GM23248 (cell line): ENCODE results near the gene CHRM4.

ENCODE experiments used
- EZH2 ChIP-seq: fragments of 200-600 bp; sonication (generic); IDR thresholded peaks from 2 replicates; pipeline ENCODE4 v1.6.1; 2018; ENCODE audit warnings: antibody characterized with exemption, mild to moderate bottlenecking; ENCODE audit not compliant: insufficient read depth, poor library complexity, severe bottlenecking
- EZH2phosphoT487 ChIP-seq: fragments of 200-600 bp; sonication (generic); IDR thresholded peaks from 2 replicates; pipeline ENCODE4 v1.6.1; 2018; ENCODE audit warnings: antibody characterized with exemption, moderate library complexity, mild to moderate bottlenecking, low read depth; ENCODE audit not compliant: insufficient read depth

DNA sequence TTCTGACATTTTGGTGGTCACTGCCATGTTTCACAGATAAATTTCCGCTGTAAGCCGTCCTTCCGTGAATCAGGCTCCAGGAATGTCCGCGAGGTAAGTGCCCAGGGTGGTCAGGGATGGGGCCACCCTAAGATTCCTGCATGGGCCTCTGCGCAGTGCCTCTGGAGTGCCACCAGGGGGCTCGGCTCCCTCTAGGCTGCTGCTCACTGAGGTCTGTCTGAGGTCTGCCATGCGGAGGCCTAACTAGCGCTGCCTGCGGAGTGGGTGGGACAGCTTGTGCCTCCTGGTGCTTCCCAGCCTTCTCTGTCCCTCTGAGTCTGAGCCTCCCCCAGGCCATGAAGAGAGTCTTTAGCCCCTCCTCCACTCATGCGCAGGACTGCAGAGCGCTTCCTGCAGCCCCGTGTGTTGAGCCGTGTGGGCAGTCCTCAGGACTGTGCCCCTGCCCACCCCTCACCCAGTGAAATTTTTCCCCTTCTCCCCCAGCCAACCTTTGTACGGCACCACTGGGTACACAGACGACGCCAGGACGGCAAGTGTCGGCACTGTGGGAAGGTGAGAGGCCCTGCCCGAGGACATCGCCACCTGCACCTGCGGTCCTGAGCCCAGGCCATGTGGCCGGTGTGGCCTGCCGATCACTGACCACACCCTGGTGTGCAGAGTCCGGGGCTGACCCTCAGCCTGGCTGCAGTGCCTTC lies 22.0 kb downstream of the CHRM4 start:
- TF ChIP-seq EZH2 = no peak
- no peak for TF ChIP-seq EZH2phosphoT487
